Regular cardiac myocyte (primary cell): ENCODE data around the gene USP14. TPM values are rescaled to one million over a fixed set of nuclear protein-coding genes. Genes with fewer than 3 reads are reported as not detected.

ENCODE experiments used
- total RNA-seq: library from RNA; depleted of rRNA; stranded (reverse); fragments of >200 nt; gene quantifications from 2 replicates; pipeline ENCODE4 v1.2.3, GENCODE V29; 2014

Gene USP14
- 24.0 and 26.1 TPM in 2 replicates for total RNA-seq

GRCh38 chr18:158128-159036, at the start of gene USP14:
USP14 (plus strand) TSS chr18:158557; CDS start chr18:158699, 142 bp downstream.

Other genes starting within 250 kb of the USP14 start
- gene TUBB8B, start 108.9 kb upstream of the USP14 start, total RNA-seq = not detected in 2 replicates
- gene THOC1, start 109.5 kb downstream of the USP14 start, total RNA-seq = 38.9 and 39.2 TPM in 2 replicates